NB4 (cell line): Measurements from ENCODE around the gene CLEC20A.

Source experiments
- CTCF ChIP-seq: IDR thresholded peaks from one replicate; pipeline ENCODE4 v1.5.1; 2012; ENCODE audit warnings: low read depth, low read length
- MYC ChIP-seq: IDR thresholded peaks from 2 replicates; pipeline ENCODE4 v1.6.1; 2011; ENCODE audit warnings: low read depth, low read length

- peak; percentile 95 for TF ChIP-seq CTCF
- no peak for TF ChIP-seq MYC
These were observed 5.1 kb upstream of the CLEC20A start for GRCh38 chr1:178501705-178502329.
